Karpas-422 (cell line): ENCODE results near the gene CRY1. TPM values are rescaled to one million over a fixed set of nuclear protein-coding genes. Genes with fewer than 3 reads are reported as not detected.
A peak's percentile ranks its signal among the peaks of the same experiment; 100 is the strongest.

Experiments used
- DNase-seq: peaks from one replicate; pipeline ENCODE4 v3.0.0-alpha.2; 2015
- H2AFZ ChIP-seq: fragments of 200-600 bp; sonication (generic); 2 replicates; pipeline ENCODE4 v1.6.1; 2014; ENCODE audit warnings: antibody characterized with exemption, low read length, mixed read lengths
- H3K27ac ChIP-seq: fragments of 200-600 bp; sonication (generic); 2 replicates; pipeline ENCODE4 v1.5.1; 2014; ENCODE audit warnings: mild to moderate bottlenecking, low read length, moderate library complexity
- H3K27me3 ChIP-seq: fragments of 200-600 bp; sonication (generic); 2 replicates; pipeline ENCODE4 v1.6.1; 2014; ENCODE audit warnings: low read length, mixed read lengths
- H3K36me3 ChIP-seq: fragments of 200-600 bp; sonication (generic); 2 replicates; pipeline ENCODE4 v1.6.1; 2014; ENCODE audit warnings: low read length, mixed read lengths; ENCODE audit not compliant: insufficient read depth
- H3K4me1 ChIP-seq: fragments of 200-600 bp; sonication (generic); 2 replicates; pipeline ENCODE4 v1.6.1; 2014; ENCODE audit warnings: mild to moderate bottlenecking, low read length, mixed read lengths
- H3K4me2 ChIP-seq: fragments of 200-600 bp; sonication (generic); 2 replicates; pipeline ENCODE4 v1.6.1; 2014; ENCODE audit warnings: low read length, low read depth, mild to moderate bottlenecking; ENCODE audit not compliant: poor library complexity, severe bottlenecking
- H3K4me3 ChIP-seq: fragments of 200-600 bp; sonication (generic); 2 replicates; pipeline ENCODE4 v1.5.1; 2014; ENCODE audit warnings: mild to moderate bottlenecking, antibody characterized with exemption, low read length, mixed read lengths
- H3K79me2 ChIP-seq: fragments of 200-600 bp; sonication (generic); 2 replicates; pipeline ENCODE4 v1.6.1; 2014; ENCODE audit warnings: mild to moderate bottlenecking, low read length, mixed read lengths
- H3K9ac ChIP-seq: fragments of 200-600 bp; sonication (generic); 2 replicates; pipeline ENCODE4 v1.6.0; 2014; ENCODE audit warnings: low read length
- H3K9me2 ChIP-seq: fragments of 200-600 bp; sonication (generic), shearing (Covaris generic); replicated peaks from 2 replicates; pipeline ENCODE4 v1.6.0; 2014; ENCODE audit warnings: mild to moderate bottlenecking, low read length, moderate library complexity; ENCODE audit not compliant: insufficient read depth
- H3K9me3 ChIP-seq: fragments of 300-700, 200-600 bp; sonication (generic); 2 replicates; pipeline ENCODE4 v1.6.1; 2014; ENCODE audit warnings: low read length, mixed read lengths
- H4K20me1 ChIP-seq: fragments of 200-600 bp; sonication (generic); 2 replicates; pipeline ENCODE4 v1.6.1; 2014; ENCODE audit warnings: mild to moderate bottlenecking, antibody characterized with exemption, low read length, low read depth; ENCODE audit not compliant: insufficient read depth
- total RNA-seq: library from RNA; depleted of rRNA; stranded (reverse); fragments of >200 nt; shearing (Covaris generic); gene quantifications from 2 replicates; pipeline ENCODE4 v1.2.3, GENCODE V29; 2014; ENCODE audit warnings: low replicate concordance

Gene CRY1
- total RNA-seq, 1 experiment from 2014 or later: not detected

DNA sequence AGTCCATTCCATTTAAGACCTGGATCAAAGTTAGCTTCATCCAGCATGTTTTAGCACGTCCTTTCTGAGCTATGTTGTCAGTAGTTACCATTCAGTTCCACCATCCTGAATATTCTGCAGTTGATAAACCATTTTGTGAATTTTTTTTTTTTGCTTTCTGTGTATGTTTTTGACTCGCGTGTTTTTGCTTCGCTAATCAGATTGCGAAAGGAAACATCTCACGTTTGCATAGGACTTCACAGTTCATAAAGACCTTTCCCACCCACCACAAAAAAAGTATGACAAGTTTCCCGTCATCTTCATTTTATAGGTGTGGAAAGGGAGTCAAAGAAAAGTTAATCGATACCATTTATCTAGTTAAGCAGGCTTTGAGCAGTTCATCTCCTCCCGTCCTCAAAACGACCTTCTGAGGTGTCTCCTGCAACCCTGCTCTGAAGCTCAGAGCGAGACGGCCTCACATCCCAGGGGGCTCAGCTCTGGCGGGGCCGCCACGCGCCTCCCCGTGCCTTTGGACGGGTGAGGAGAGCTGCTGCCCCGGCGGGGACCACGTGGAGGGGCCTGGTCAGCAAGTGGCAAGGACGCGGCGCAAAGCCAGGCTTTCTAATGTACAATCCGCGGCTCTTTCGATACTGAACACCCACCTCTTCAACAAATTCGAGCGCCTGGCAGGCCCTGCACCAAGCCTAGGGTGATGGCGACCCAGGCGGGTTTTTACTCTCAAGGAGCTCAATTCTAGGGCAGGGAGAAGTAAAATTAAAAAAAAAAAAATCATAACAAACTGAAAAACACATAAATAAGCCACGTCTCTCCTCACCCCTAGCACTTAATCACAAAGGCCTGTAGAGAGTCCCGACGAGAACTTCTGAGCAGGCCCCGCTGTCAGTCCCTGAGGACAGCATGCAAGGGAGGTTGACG, 138.6 kb downstream of the CRY1 start:
- Histone ChIP-seq H3K9ac (peak overlapping the region; percentile 95), H3K9me2 (no peaks in the 10 kb centered on the region), H4K20me1 (no peaks in the 10 kb centered on the region; the same call in 1 of the 2 replicates), H3K79me2 (peaks cover 35% of the 10 kb centered on the region), H3K36me3 (no peaks in the 10 kb centered on the region), H3K9me3 (no peaks in the 10 kb centered on the region), H3K4me2 (peak overlapping the region; percentile 79), H3K27ac (no peak overlapping the region), H3K4me1 (peaks cover 28% of the 10 kb centered on the region), H2AFZ (peak overlapping the region; percentile 87), H3K27me3 (no peaks in the 10 kb centered on the region), H3K4me3 (peak overlapping the region; percentile 98)
- peak; percentile 45 for DNase-seq

DNA sequence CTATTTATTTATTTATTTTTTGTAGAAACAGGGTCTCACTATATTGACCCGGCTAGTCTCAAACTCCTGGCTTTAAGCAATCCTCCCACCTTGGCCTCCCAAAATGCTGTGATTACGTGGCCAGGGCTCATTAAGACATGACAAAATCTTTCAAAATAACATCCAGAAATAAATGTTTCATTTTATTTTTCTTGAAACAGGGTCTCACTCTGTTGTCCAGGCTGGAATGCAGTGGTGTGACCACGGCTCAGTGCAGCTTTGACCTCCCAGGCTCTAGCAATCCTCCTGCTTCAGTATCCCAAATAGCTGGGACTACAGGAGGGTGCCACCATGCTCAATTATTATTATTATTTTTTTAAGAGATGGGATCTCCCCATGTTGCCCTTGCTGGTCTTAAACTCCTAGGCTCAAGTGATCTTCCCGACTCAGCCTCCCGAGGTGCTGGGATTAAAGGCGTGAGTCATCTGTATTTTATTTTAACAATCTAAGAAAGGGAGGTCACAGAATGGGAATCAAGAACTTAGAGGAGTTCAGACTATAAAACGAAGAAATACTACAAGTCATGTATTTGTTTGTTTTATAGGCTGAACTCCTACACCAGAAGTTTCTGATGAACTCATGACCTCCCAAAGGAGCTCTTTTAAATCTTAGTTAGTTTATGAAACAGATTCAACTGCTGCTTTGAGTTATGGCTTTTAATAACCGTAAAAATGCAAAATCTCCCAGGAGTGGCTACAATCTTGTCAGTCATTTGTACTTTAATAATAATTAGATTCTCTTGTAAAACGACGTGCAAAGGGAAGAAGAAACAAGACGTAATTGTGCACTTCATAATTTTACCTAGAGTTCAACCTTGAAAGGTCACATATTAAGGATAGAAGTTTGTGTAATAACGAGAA, 139.7 kb downstream of the CRY1 start:
- Histone ChIP-seq H3K27me3 (no peaks in the 10 kb centered on the region), H3K4me1 (peaks cover 25% of the 10 kb centered on the region), H3K27ac (no peak overlapping the region), H3K4me2 (no peak overlapping the region), H2AFZ (no peak overlapping the region), H3K9me2 (no peaks in the 10 kb centered on the region), H3K4me3 (no peak overlapping the region), H3K9me3 (no peaks in the 10 kb centered on the region), H4K20me1 (no peaks in the 10 kb centered on the region; the same call in 1 of the 2 replicates), H3K9ac (no peak overlapping the region), H3K36me3 (no peaks in the 10 kb centered on the region), H3K79me2 (peaks cover 24% of the 10 kb centered on the region)
- DNase-seq: peak; percentile 37

DNA sequence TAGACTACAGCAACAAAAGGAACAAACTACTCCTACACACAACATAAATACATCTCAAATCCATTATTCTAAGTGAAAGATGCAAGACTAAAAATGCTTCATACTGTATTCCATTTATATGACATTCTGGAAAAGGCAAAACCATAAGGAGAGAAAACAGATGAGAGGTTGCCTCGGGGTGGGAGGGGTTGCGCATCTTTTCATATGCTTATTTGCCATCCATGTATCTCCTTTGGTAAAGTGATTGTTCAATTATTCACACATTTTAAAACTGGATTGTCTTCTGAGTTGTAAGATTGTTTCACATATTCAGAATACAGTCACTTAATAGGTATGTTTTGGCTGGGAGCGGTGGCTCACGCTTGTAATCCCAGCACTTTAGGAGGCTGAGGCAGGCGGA, 142.8 kb downstream of the CRY1 start:
- Histone ChIP-seq H3K9me2 (no peaks in the 10 kb centered on the region), H3K36me3 (no peaks in the 10 kb centered on the region), H3K27ac (no peak overlapping the region), H2AFZ (no peak overlapping the region), H3K4me3 (no peak overlapping the region), H3K4me1 (peaks cover 12% of the 10 kb centered on the region), H4K20me1 (no peaks in the 10 kb centered on the region), H3K9ac (no peak overlapping the region), H3K27me3 (no peaks in the 10 kb centered on the region), H3K9me3 (no peaks in the 10 kb centered on the region), H3K79me2 (no peaks in the 10 kb centered on the region), H3K4me2 (no peak overlapping the region)
- DNase-seq: no peak

DNA sequence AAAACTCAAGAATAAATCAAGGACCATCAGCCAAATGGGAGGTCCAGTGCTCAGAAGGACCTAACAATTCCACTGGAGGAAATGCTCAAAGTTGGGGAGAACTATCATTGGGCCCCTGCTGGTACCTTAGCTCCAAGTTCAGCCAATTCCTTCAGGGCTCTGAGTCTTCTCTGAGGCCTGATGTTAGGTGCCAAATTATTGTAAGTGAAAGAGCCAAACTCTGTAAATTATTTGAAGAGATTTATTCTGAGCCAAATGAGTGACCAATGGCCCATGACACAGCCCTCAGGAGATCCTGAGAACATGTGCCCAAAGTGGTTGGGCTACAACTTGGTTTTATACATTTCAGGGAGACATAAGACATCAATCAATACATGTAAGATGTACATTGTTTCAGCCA, 145.9 kb downstream of the CRY1 start:
- Histone ChIP-seq H3K4me2 (no peak overlapping the region), H2AFZ (no peak overlapping the region), H3K36me3 (no peaks in the 10 kb centered on the region), H3K79me2 (no peaks in the 10 kb centered on the region), H3K9me3 (peaks cover 5% of the 10 kb centered on the region; the same call in 1 of the 2 replicates), H4K20me1 (no peaks in the 10 kb centered on the region), H3K4me3 (no peak overlapping the region), H3K27me3 (no peaks in the 10 kb centered on the region), H3K27ac (no peak overlapping the region), H3K4me1 (no peaks in the 10 kb centered on the region), H3K9ac (no peak overlapping the region), H3K9me2 (no peaks in the 10 kb centered on the region)
- DNase-seq: no peak

DNA sequence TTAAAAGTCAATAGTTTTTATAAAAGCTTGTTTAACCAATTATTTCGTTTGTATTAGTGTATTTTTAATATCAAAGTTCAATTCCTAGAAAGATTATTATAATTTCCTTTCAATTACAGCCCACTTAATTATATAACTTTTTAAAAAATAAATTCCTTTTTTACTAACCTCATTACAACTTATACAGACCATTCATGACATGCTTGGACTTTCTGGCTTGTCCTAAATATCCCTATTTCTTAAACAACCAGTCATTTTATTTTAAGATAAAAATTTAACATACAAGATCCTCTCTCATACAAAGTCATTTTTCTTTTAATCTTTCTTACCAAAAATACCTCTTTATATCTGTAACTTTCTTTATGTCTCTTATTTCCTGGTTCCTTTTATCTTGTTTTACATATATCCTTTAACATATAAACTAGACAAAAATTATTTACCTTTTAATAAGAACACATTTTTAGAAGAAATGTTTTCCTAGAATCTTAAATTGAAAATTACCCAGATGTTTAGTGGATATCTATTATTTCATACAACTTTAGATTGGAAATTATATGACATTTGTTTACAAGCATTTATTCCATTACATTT, 148.0 kb downstream of the CRY1 start:
- no peaks in the 10 kb centered on the region for H4K20me1 ChIP-seq
- no peak overlapping the region for H3K27ac ChIP-seq
- no peaks in the 10 kb centered on the region for H3K36me3 ChIP-seq
- no peak overlapping the region for H3K4me3 ChIP-seq
- no peak overlapping the region for H2AFZ ChIP-seq
- peak; percentile 35 for DNase-seq
- H3K27me3 ChIP-seq: no peaks in the 10 kb centered on the region
- no peaks in the 10 kb centered on the region for H3K79me2 ChIP-seq
- H3K9ac ChIP-seq: no peak overlapping the region
- no peaks in the 10 kb centered on the region for H3K9me2 ChIP-seq
- no peaks in the 10 kb centered on the region for H3K4me1 ChIP-seq
- peaks cover 5% of the 10 kb centered on the region; the same call in 1 of the 2 replicates for H3K9me3 ChIP-seq
- H3K4me2 ChIP-seq: no peak overlapping the region

DNA sequence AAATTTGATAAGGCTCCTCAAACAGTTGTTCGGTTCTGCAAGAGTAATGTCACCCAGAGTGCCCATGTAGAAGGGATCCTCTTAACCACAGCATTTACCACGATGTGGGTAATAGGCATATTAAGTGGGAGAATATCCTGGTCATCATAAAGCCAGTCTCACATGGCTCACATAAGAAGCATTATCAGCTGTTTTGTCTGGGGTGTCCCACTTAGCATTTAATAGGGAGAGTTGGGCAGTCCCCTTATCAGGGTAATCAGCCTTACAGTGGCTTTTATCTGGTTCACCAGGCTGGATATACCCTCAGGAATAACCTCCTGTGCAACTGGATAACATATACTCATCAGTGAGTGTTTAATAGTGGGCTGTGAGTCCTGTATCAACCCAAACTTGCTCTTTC, 150.6 kb downstream of the CRY1 start:
- H2AFZ ChIP-seq: no peak overlapping the region
- peak; percentile 11 for DNase-seq

DNA sequence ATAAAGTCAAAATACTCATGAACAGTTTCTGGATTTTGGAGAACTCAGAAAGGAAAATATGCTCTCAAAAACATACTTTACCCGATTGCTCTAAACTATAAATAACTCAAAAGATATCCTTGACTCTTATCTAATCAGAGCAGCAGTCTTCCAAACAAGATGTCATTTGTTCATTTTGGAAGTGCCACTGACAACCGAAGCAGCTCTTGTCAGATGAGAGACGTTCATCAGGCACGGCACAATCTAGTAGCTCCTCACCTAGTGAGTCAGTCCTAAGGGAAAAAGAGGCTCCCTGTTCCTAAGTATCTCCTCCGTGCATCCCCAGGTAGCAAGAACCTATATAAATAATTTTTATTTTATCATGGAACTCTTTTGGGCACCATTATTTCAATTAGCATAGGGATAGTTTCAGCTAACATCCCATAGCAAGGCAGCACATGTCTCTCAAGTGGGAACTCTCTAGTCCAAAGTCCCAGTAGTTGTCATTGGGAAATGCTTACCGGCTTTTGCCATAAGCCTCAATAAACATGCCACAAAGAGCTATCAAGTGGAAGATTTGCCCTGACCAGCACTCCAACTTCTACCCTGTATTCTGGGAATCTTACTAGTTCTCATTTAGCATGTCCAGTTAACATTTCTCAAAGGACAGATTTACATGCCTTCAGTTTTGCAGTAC, 151.7 kb downstream of the CRY1 start:
- H3K36me3 ChIP-seq: no peaks in the 10 kb centered on the region
- no peaks in the 10 kb centered on the region for H3K27me3 ChIP-seq
- H3K4me1 ChIP-seq: no peaks in the 10 kb centered on the region
- no peaks in the 10 kb centered on the region for H3K79me2 ChIP-seq
- peak; percentile 29 for DNase-seq
- no peak overlapping the region for H2AFZ ChIP-seq
- H3K9ac ChIP-seq: no peak overlapping the region
- H3K9me3 ChIP-seq: peaks cover 5% of the 10 kb centered on the region; the same call in 1 of the 2 replicates
- H3K4me2 ChIP-seq: no peak overlapping the region
- H3K9me2 ChIP-seq: no peaks in the 10 kb centered on the region
- no peak overlapping the region for H3K27ac ChIP-seq
- no peak overlapping the region for H3K4me3 ChIP-seq
- H4K20me1 ChIP-seq: no peaks in the 10 kb centered on the region

More for the DNA sequence above, 150.6 kb downstream of the CRY1 start:
- no peak overlapping the region for H3K27ac ChIP-seq
- H3K9me3 ChIP-seq: peaks cover 5% of the 10 kb centered on the region; the same call in 1 of the 2 replicates
- H3K4me2 ChIP-seq: no peak overlapping the region
- H3K36me3 ChIP-seq: no peaks in the 10 kb centered on the region
- no peak overlapping the region for H3K4me3 ChIP-seq
- H3K9ac ChIP-seq: no peak overlapping the region
- H3K4me1 ChIP-seq: no peaks in the 10 kb centered on the region
- H3K9me2 ChIP-seq: no peaks in the 10 kb centered on the region
- no peaks in the 10 kb centered on the region for H4K20me1 ChIP-seq
- H3K27me3 ChIP-seq: no peaks in the 10 kb centered on the region
- no peaks in the 10 kb centered on the region for H3K79me2 ChIP-seq
